HG02588 (cell line): ENCODE measurements around the gene SPINT4.
"Not testable (repeated sequence)": the region's sequence is repeated elsewhere in the genome, so short reads cannot be mapped to it uniquely, and the experiment has no call there.

ENCODE experiments used
- ATAC-seq: cut with Tn5 transposase; IDR thresholded peaks from one replicate; pipeline ENCODE4 v1.9.1; 2021; ENCODE audit warnings: mild to moderate bottlenecking, moderate library complexity; ENCODE audit not compliant: unreplicated experiment

Gene SPINT4

GRCh38 chr20:45722047-45722446 lies at the start of gene SPINT4:
Gene SPINT4 (plus strand): TSS chr20:45722347. CDS start chr20:45722368, 21 bp downstream.
- no peak for ATAC-seq

- no peak for ATAC-seq
Observed at GRCh38 chr20:45672765-45673164, 49.4 kb upstream of the SPINT4 start.

GRCh38 chr20:45679650-45680049 lies 42.5 kb upstream of the SPINT4 start:
- no peak for ATAC-seq

- ATAC-seq = no peak
Observed at GRCh38 chr20:45685896-45686295, 36.3 kb upstream of the SPINT4 start.

GRCh38 chr20:45693346-45693745 lies 28.8 kb upstream of the SPINT4 start:
- ATAC-seq = not testable (repeated sequence)

GRCh38 chr20:45695496-45695895 lies 26.7 kb upstream of the SPINT4 start:
- no peak for ATAC-seq

GRCh38 chr20:45701104-45701503 lies 21.0 kb upstream of the SPINT4 start:
- ATAC-seq = no peak

GRCh38 chr20:45701873-45702272 lies 20.3 kb upstream of the SPINT4 start, which contains the start of gene WFDC13:
Gene WFDC13 (plus strand): TSS chr20:45702038. CDS start chr20:45702124, 86 bp downstream.
- no peak for ATAC-seq

- no peak for ATAC-seq
Observed at GRCh38 chr20:45704969-45705637, 17.0 kb upstream of the SPINT4 start, which contains the start of gene WFDC10B. Gene WFDC10B (minus strand): TSS chr20:45705019. CDS start chr20:45685992, 19,027 bp downstream.

- not testable (repeated sequence) for ATAC-seq
Observed at GRCh38 chr20:45716141-45716688, 5.9 kb upstream of the SPINT4 start.

- no peak for ATAC-seq
Observed at GRCh38 chr20:45725134-45725533, 3.0 kb downstream of the SPINT4 start.

- ATAC-seq = no peak
Observed at GRCh38 chr20:45727044-45727443, 4.9 kb downstream of the SPINT4 start.

- no peak for ATAC-seq
Observed at GRCh38 chr20:45732199-45732598, 10.1 kb downstream of the SPINT4 start.

GRCh38 chr20:45735552-45735951 lies 13.4 kb downstream of the SPINT4 start:
- no peak for ATAC-seq

- no peak for ATAC-seq
Observed at GRCh38 chr20:45735988-45736387, 13.8 kb downstream of the SPINT4 start.

GRCh38 chr20:45742596-45742995 lies 20.4 kb downstream of the SPINT4 start:
- ATAC-seq = no peak

GRCh38 chr20:45745015-45745414 lies 22.9 kb downstream of the SPINT4 start:
- no peak for ATAC-seq

- ATAC-seq = no peak
Observed at GRCh38 chr20:45751721-45752120, 29.6 kb downstream of the SPINT4 start.

GRCh38 chr20:45752746-45753145 lies 30.6 kb downstream of the SPINT4 start:
- no peak for ATAC-seq

- no peak for ATAC-seq
Observed at GRCh38 chr20:45758096-45758495, 35.9 kb downstream of the SPINT4 start.

GRCh38 chr20:45759921-45760320 lies 37.8 kb downstream of the SPINT4 start:
- ATAC-seq = not testable (repeated sequence)

- ATAC-seq = not testable (repeated sequence)
Observed at GRCh38 chr20:45761966-45762365, 39.8 kb downstream of the SPINT4 start.
